Measurements from ENCODE around the gene AFF3.
"Not testable (repeated sequence)": the region's sequence is repeated elsewhere in the genome, so short reads cannot be mapped to it uniquely, and the experiment has no call there.

AFF3 gene

GRCh38 chr2:99784946-99785345 is 357.4 kb downstream of the AFF3 start:
- DNase-seq (ENCODE audit: low read depth): no peak

- no peak for DNase-seq (ENCODE audit: low read depth)
Measured at GRCh38 chr2:99784282-99784681, 358.1 kb downstream of the AFF3 start.

DNA sequence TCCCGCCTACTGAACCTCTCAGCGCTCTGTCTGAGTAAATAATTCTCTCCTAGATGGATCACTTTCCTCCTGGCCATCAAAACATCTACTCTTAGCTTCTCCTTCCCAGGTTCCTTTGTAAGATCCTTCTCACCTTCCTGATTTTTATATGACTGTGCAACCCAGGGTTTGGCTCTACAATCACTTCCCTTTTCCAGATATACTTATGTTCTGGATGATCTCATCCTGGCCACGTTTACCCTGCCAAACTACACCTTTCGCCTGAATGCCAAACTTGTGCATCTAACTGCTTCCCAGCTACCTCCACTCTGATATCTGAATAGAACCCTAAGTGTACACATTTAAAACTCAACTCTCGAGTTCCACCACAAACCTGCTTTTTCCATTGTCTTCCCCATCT is 362.1 kb downstream of the AFF3 start:
- DNase-seq (ENCODE audit: low read depth): no peak

DNA sequence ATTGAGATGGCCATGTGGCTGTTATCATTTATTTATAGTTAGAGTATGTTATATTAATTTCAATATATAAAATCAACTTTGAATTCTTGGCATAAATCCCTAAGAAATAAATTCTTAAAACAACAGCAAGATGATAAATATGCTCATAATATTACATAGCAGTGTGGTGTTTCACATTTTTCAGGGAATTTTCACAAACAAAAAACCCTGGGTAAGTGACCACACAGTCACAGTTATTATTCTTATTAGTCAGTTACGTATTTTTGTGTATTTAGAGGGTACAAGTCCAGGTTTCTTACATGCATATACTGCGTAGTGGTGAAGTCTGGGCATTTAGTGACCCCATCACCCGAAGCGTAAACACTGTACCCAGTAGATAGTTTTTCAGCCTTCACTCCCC is 363.1 kb downstream of the AFF3 start:
- no peak for DNase-seq (ENCODE audit: low read depth)

DNA sequence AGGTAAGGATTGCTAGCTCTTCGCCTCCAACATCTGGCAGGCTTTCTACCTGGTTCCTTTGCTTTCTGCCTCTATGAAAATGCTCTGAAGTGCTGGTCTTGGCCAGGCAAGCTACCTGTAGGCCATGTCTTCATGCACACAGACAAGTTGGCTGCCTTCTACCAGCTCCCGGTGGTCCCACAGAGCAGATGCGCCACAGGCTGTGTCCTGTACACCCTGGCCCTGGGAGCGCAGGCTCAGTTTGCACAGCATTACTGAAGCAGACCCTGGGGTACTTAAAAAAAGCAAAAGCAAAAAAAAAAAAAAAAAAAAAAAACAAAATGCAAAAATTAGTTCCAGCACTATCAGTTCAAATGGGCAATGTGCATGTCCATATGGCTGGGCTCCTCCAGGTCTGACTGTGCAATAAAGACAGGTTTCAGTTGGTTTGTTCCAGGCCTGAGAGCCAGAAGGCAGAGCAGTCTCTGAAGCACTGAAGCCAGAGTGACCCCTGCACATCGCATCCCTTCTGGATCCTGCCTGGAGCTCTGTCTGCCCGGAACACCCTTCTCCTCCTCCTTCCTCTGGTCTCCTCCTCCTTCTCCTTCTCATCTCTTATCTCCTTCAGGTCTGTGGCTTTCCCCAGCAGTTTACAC is 364.6 kb downstream of the AFF3 start:
- no peak for DNase-seq (ENCODE audit: low read depth)

DNA sequence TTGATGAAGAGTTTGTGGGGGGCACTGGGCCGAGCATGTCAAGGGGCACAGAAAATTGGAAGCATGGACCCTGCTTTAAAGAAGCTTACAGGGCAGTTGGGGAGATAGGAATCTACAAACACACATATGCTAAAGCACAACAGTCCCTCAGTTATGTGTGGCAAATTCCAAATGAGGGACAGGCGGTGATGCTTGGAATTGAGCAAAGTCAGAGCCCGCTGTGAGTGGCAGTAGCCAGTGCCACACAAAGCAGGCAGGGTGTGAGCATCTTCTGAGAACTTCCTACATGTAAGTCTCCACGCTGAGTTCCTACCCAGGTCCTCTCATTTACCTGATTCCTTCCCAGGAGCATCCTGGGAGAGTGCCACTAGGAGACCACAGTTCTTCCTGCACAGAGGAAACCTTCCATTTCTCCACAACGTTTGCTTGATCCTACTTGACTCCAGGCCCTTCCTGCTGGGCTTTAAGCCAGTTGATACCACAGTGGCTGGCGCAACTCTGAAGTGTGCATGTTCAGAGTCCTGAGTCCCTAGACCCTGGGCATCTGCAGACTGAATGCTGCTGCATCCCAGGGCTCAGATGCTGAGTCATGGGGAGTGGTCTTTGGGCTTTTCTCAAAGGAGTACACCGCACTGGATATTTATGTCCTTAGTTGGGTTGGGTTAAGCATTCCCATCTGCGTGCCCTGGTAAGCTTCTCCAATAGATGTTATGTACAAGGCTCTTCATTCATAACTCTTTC is 365.3 kb downstream of the AFF3 start:
- no peak for DNase-seq (ENCODE audit: low read depth)

DNA sequence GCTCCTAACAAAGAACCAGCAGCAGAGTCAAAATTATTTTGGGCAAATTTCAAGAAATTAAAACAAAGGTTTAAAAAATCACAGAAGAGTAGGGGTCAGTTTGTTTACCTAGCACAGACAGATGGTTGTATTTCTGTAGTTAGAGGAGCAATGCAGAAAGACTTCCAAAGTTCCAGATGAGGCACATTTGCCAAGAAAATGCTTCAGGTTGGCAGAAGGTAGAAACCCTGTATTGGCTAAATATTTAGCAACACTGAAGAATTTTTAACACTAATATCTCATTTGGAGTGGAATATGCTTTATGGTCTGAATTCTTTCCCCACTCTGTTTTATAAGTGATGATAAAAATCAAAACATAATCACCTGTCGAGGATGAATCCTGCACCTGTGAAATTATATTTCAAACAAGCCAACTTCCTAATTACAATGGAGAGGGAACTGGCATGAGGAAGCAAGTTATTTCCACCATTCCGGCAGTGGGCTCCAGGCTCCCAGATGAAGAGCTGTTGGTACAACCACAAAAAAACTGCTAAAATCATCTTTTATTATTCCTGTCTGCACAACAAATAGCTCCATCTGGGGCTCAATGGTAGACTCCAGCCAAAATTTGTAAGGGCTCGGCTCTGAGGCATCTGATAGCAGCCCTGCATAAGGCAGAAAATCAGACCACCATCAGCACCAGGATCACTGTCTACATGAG is 366.0 kb downstream of the AFF3 start:
- no peak for DNase-seq (ENCODE audit: low read depth)

DNA sequence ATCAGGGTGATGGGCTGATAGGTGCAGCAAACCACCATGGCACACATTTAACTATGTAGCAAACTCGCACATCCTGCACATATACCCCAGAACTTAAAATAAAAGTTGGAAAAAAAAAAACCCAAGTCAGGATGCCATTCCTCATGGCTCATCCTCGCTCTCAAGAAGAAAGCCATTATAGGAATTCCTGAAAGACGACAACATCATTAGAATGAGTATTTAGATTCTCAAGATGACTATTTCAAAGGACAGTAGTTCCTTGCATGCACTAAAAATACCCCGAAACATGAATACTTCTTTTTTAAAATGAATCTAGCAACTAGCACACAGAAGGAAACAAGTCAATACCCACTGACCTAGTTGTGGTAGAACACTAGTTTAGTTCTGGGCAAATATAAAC is 366.8 kb downstream of the AFF3 start:
- no peak for DNase-seq (ENCODE audit: low read depth)

- not testable (repeated sequence) for DNase-seq (ENCODE audit: low read depth)
Measured at GRCh38 chr2:99773642-99774041, 368.7 kb downstream of the AFF3 start.

DNA sequence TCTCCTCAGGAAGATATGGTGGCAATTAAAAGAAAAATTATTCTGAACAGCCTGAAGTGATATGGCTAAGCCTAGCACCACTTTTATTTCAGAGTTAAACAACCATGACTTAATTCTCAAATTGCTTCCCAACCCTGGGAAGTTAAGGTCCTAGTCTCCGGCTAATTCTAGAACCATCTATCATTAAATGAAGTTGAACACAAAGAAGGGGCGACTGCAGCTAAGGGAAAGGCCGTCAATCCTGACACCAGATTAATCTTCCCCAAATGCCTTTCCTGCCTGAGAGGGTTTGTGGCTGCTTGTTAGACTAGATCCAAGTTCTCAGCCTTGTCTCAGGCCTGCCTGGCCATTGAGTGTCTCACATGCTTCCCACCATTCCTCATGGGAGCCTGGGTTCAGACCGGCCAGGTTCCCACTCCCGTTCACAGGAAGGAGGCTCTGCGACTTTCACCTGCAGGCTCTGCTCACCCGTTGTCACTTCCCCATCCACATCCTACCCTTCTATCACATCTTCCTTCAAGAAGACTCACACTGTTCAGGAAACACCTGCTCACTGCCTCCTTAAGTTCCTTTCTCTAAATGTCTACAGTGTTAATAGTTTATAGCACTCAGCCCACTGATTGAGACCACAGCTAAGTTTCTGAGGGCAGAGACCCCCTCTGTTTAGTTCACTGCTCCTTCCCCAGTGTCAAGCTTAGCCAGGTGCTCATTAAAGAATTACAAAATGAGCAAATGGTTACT is 369.6 kb downstream of the AFF3 start:
- DNase-seq (ENCODE audit: low read depth): no peak

DNA sequence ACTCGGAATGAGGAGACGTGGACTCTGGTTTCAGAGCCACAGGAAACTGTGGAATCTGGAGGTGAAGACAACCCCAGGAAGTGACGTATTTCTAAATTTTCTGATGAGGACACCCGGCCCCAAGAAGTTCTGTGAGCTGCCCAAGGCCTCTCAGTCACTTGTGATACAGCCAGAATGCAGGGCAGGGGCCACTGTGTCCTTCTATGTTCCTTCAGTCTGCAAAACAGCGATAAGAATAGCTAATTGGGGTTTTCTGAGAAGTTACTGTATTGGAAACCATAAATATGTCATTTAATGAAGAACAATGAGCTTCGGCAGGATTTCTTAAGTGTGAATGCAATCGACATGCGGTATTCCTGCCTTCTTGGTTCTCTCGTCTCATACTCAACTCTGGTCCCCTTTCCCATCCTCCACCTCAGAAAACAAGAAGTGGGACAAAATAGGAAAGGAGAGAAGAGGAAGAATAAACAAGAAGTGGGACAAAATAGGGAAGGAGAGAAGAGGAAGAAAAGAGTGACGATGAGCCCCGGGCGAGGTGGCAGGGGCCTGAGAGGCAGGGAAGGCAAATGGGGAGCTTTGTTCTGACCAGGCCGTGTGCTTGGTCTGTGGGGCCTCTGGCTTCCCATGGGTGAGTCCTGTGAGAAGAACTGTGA is 370.6 kb downstream of the AFF3 start:
- DNase-seq (ENCODE audit: low read depth): no peak

- DNase-seq (ENCODE audit: low read depth): no peak
Measured at GRCh38 chr2:99770876-99771275, 371.5 kb downstream of the AFF3 start.

- DNase-seq (ENCODE audit: low read depth): no peak
Measured at GRCh38 chr2:99765731-99766318, 376.6 kb downstream of the AFF3 start.

DNA sequence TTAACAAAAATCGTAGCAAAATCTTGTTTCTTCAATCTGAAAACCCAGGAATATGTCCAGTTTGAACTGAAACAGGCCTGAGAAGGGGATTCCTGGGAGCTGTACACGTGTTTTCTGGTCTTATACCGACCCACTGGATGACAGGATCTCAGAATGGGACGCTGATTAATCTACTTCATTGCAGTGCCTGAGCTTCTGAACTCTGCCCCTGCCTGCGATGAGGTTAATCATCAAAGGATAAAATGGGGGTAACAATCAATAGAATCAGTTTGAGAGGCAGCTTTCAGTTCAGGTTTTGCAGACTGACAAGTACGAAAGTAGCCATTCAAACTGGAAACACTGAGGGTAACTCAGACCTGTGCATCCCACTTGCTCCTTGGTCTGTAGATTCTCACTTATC is 378.6 kb downstream of the AFF3 start:
- DNase-seq (ENCODE audit: low read depth): no peak

DNA sequence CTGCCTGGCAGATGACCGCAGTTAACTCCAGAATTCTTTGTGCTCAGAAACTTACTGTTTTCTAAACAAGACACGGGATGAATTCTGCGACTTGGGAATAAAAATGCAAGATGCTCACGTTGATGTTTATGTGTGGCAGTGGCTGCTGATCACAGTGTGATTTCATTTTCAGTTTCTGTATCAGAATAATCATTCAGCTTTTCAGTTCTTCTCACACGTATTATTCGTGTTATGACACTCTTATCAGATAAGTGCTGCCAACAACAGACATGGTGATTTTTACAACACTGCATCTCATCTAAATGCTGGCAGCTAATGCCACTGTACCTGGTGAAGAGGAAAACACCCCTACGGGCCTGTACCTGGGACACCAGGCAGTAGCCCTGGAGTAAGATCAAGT is 379.7 kb downstream of the AFF3 start:
- no peak for DNase-seq (ENCODE audit: low read depth)

- DNase-seq (ENCODE audit: low read depth): no peak
Measured at GRCh38 chr2:99757611-99758114, 384.7 kb downstream of the AFF3 start.

DNA sequence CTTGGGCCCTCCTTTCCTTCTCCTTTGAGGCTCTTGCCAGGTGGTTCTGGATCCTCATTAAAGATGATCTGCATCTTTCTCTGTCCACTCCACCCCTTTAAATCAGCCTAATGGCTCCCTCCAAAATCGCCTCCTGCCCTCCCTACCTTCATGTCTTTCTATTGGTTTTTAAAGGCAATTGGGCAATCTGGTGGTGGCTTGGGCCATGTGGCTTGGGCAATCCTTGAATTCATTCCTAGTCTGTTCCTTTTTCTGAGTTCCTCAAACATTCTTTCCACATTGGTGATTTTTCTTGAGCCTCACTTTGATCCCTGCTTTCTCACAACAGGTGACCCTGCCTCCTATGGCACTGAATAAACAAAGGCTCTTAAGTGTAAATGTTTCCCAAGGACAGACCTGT is 386.3 kb downstream of the AFF3 start:
- no peak for DNase-seq (ENCODE audit: low read depth)

DNA sequence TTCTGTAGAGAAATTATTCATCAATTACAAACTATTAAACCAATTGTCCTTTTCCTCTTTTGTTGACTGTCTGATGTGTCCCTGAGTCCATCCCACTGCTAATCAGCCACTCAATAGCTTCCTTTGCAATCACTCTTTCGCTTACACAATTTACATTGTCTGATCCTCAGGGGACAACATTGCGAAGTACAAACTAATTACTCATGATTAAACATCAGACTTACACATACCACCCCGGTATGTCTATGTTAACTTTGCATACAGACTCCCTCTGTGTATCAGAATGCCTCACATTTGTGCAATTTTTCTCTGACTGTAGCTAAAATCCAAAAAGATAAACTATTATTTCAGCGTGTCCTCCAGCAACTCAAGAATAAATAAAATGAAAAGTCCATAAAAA is 388.2 kb downstream of the AFF3 start:
- DNase-seq (ENCODE audit: low read depth): no peak

- DNase-seq (ENCODE audit: low read depth): no peak
Measured at GRCh38 chr2:99753505-99753904, 388.9 kb downstream of the AFF3 start.

GRCh38 chr2:99748344-99748743 is 394.0 kb downstream of the AFF3 start:
- no peak for DNase-seq (ENCODE audit: low read depth)

DNA sequence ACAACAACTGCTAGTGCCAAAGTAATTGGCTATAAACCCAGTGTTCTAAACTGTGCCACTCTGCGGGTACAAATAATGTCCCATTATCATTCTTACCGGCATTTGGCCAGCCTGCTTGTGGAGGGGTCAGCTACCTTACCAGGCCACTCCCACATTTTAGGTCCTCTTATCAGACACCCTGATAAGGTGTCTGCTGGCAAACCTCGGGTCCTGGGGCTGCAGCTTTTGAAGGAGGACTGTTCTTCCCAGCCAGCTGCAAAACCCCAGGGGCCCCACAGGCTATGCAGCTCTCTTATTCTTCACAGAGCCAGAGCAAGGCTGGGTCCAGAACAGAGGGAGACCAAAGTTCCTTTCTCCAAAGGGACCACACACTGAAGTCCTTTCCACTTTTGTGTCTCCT is 394.5 kb downstream of the AFF3 start:
- no peak for DNase-seq (ENCODE audit: low read depth)

DNA sequence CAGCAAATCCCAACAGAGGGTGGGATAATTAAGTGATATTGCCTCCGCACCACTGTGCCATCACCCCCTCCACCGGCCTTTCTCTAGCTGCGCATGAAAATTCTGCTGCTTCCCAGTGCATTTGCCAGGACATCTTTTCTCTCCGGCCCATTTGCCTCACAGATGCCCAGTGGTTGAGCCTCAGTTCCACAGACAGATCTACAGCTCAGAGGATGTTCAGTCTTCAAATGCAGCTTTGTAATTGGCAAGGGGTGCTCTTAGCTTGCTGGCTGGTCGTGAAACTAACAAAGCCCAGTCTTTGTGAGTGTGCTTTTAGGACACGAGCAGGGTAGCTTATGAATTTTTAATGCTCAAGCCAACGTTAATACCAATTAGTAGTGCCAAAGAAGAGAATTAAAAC is 399.2 kb downstream of the AFF3 start:
- no peak for DNase-seq (ENCODE audit: low read depth)

Data from activated T-helper 9 cell treated with anti-CD3 and anti-CD28 coated beads, Interleukin-2, amount 50 U/mL, for 16 hours (primary cell).